Measurements from ENCODE around the gene TRIM37. TPM values are rescaled to one million over a fixed set of nuclear protein-coding genes. Genes with fewer than 3 reads are reported as not detected.

The TRIM37 gene
- polyA plus RNA-seq, 1 experiment: 20.9 TPM

- no peak for DNase-seq (ENCODE audit: low read depth)
- ChIA-PET CTCF (no interaction called here), POLR2A (no interaction called here)
- TF ChIP-seq CTCF (IDR thresholded peaks at IDR 0.05; ENCODE audit: insufficient read depth, low read depth, low read length): no peak
- no peaks in the 10 kb centered on the region for H3K27me3 ChIP-seq (ENCODE audit: control insufficient read depth, insufficient read depth, low read length)
- no peak overlapping the region for H3K4me3 ChIP-seq (ENCODE audit: low read depth, low read length)
- no peaks in the 10 kb centered on the region for H3K36me3 ChIP-seq (ENCODE audit: control insufficient read depth, insufficient read depth, low read length)
These were observed 78.9 kb downstream of the TRIM37 start for GRCh38 chr17:59027750-59028149.

DNA sequence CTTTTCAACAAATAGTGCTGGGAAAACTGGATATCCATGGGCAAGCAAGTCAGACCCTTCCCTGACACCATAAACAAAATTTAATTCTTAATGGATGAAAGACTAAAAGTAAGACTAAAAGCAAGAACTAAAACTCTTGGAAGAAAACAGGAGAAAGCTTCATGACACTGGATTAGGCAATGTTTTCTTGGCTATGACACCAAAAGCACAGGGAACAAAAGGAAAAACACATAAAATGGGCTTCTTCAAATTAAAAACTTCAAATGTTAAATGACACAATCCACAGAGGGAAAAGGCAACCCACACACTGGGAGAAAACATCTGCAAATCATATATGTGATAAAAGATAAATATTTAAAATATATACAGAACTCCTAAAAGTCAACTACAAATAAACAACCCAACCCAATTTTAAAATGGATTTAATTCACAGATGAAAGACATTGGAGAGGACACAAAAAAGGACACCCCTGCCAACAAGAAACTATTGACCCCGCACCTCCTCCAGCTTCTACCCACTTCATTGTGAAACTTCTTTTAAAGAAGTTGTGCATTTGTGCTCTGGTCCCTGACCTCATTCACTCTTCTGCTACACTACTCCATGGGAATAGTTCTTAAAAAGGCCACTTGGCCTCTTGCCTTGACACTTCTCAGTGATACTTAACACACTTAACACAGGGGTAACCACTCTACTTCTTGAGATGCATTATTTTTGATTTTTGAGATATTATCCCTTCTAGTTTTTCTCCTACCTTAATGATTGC is 80.3 kb downstream of the TRIM37 start:
- Histone ChIP-seq H3K36me3 (ENCODE audit: control insufficient read depth, insufficient read depth, low read length) (no peaks in the 10 kb centered on the region), H3K4me3 (ENCODE audit: low read depth, low read length) (no peak overlapping the region), H3K27me3 (ENCODE audit: control insufficient read depth, insufficient read depth, low read length) (no peaks in the 10 kb centered on the region)
- CTCF ChIA-PET: interaction anchor here (0.6 kb wide), 1 partner anchor 214 kb away, joined by 3 read pairs; no protein-coding TSS in a partner anchor
- POLR2A ChIA-PET: no interaction called here
- no peak for DNase-seq (ENCODE audit: low read depth)
- no peak for TF ChIP-seq CTCF (IDR thresholded peaks at IDR 0.05; ENCODE audit: insufficient read depth, low read depth, low read length)

DNA sequence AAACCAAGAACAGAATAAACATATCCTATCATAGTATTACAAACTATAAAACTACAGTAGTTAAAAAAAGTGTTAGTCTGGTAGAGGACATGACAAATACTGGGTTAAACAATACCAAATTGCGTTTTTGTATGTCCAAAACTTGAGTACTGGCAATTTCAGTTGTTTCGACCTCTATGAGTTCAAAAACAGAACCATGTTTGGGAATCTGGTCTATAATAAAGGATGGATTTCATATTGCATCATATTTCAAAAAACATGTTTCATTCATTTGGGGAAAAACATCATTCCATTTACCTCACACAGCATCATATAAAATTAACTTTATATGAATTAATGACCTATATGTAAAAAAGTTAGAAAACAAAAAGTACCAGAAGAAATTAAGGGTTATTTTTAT is 81.8 kb downstream of the TRIM37 start:
- no peaks in the 10 kb centered on the region for H3K27me3 ChIP-seq (ENCODE audit: control insufficient read depth, insufficient read depth, low read length)
- no peak overlapping the region for H3K4me3 ChIP-seq (ENCODE audit: low read depth, low read length)
- ChIA-PET CTCF (no interaction called here), POLR2A (no interaction called here)
- no peak for TF ChIP-seq CTCF (IDR thresholded peaks at IDR 0.05; ENCODE audit: insufficient read depth, low read depth, low read length)
- H3K36me3 ChIP-seq (ENCODE audit: control insufficient read depth, insufficient read depth, low read length): no peaks in the 10 kb centered on the region
- no peak for DNase-seq (ENCODE audit: low read depth)

- POLR2A ChIA-PET: no interaction called here
- Histone ChIP-seq H3K36me3 (ENCODE audit: control insufficient read depth, insufficient read depth, low read length) (no peaks in the 10 kb centered on the region), H3K27me3 (ENCODE audit: control insufficient read depth, insufficient read depth, low read length) (no peaks in the 10 kb centered on the region), H3K4me3 (ENCODE audit: low read depth, low read length) (no peak overlapping the region)
- no peak for DNase-seq (ENCODE audit: low read depth)
- CTCF ChIA-PET: no interaction called here
- TF ChIP-seq CTCF (IDR thresholded peaks at IDR 0.05; ENCODE audit: insufficient read depth, low read depth, low read length): no peak
These were observed 88.7 kb downstream of the TRIM37 start for GRCh38 chr17:59018019-59018418.

DNA sequence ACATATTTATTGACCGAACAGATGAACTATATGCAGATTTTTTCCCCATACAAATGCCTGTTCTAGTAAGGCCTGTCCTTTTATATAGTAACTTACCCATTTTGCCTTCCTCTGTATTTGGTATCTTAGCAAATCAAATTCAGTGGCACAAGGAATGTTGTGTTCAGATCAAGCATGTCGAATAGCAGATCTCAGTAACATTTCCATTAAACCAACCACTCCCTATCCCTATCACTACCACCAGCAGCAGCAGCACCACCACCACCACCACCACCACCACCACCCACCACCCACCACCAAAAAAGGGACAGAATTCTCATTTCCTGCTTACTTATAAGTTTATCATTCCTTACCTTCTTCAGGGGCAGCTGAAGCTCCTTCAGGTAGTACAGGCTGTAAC is 94.7 kb downstream of the TRIM37 start:
- Histone ChIP-seq H3K27me3 (ENCODE audit: control insufficient read depth, insufficient read depth, low read length) (no peaks in the 10 kb centered on the region), H3K4me3 (ENCODE audit: low read depth, low read length) (no peak overlapping the region), H3K36me3 (ENCODE audit: control insufficient read depth, insufficient read depth, low read length) (no peaks in the 10 kb centered on the region)
- no peak for DNase-seq (ENCODE audit: low read depth)
- CTCF ChIA-PET: no interaction called here
- POLR2A ChIA-PET: no interaction called here
- no peak for TF ChIP-seq CTCF (IDR thresholded peaks at IDR 0.05; ENCODE audit: insufficient read depth, low read depth, low read length)
